CD4-positive, alpha-beta T cell treated with Interleukin-12 subunit alpha and Interleukin-12 subunit beta, for 1 hour (primary cell): ENCODE measurements around the gene GALNT2.

Experiments
- DNase-seq: peaks from one replicate; pipeline ENCODE4 v3.0.0-alpha.2; 2020

The GALNT2 gene

GRCh38 chr1:230195199-230195598 lies 128.2 kb downstream of the GALNT2 start:
- DNase-seq = no peak

- no peak for DNase-seq
Observed at GRCh38 chr1:230196077-230196476, 129.0 kb downstream of the GALNT2 start.

GRCh38 chr1:230197644-230198567 lies 130.9 kb downstream of the GALNT2 start:
- no peak for DNase-seq

DNA sequence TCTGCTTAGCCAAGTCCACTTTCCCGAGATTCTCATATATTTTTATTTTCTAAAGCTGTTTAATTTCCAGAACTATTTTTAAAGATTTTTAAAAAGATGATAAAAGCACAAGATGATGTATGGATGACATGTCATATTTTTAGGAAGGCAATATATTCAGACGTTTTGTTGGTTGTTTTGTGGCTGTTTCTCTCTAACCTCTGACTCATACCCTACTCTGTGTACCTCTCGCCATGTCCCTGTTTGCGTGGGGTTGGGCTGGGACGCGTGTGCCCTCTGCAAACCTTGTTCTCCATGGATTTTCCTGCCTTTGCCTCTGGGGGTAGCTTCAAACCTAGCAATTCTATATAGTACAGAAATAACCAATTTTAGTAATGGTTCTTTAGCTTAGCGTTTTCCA lies 132.0 kb downstream of the GALNT2 start:
- DNase-seq = no peak

- DNase-seq = no peak
Observed at GRCh38 chr1:230199554-230199953, 132.5 kb downstream of the GALNT2 start.

DNA sequence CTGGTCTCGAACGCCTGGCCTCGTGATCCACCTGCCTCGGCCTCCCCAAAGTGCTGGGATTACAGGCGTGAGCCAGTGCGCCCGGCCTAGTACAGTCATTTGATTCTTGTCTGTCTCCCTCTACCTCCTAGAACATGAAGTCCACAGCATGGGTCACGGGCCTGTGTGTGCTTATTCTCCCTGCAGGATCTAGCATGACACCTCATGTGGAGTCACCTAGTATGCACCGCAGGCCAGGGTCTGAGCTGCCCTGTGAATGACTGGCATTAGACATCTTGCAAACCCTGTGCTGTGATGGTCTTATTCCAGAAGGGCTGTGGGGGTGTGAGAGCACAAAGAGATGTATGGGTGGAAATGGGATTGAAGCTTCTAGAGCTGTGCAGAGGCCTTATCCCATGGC lies 133.2 kb downstream of the GALNT2 start:
- DNase-seq = no peak

- no peak for DNase-seq
Observed at GRCh38 chr1:230201445-230201844, 134.4 kb downstream of the GALNT2 start.

DNA sequence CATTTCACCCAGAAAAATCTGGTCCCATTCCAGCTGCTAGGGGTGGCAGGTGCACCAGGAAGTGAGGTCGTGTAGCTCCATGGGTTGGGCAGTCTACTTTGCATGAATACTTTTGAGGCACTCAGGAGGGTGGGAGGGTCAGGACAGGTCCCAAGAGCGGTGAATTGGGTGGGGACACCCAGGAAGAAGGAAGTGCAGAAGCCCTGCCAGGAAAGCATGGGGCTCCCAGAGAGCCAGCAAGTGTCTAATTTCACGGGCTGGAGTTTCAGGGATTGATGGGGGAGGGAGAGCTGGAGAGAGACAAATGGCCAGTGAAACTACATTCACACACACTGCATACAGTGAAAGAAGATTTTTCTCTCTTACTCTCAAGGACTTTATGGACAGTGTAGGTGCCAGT lies 137.8 kb downstream of the GALNT2 start:
- no peak for DNase-seq

- no peak for DNase-seq
Observed at GRCh38 chr1:230205719-230206198, 138.7 kb downstream of the GALNT2 start.

GRCh38 chr1:230206207-230206606 lies 139.2 kb downstream of the GALNT2 start:
- no peak for DNase-seq

GRCh38 chr1:230206976-230207375 lies 139.9 kb downstream of the GALNT2 start:
- DNase-seq = no peak

- DNase-seq = no peak
Observed at GRCh38 chr1:230207598-230207997, 140.6 kb downstream of the GALNT2 start.

GRCh38 chr1:230208619-230209261 lies 141.7 kb downstream of the GALNT2 start:
- peak; percentile 13 for DNase-seq

GRCh38 chr1:230210326-230210980 lies 143.4 kb downstream of the GALNT2 start:
- no peak for DNase-seq

- no peak for DNase-seq
Observed at GRCh38 chr1:230210981-230211336, 143.9 kb downstream of the GALNT2 start.

DNA sequence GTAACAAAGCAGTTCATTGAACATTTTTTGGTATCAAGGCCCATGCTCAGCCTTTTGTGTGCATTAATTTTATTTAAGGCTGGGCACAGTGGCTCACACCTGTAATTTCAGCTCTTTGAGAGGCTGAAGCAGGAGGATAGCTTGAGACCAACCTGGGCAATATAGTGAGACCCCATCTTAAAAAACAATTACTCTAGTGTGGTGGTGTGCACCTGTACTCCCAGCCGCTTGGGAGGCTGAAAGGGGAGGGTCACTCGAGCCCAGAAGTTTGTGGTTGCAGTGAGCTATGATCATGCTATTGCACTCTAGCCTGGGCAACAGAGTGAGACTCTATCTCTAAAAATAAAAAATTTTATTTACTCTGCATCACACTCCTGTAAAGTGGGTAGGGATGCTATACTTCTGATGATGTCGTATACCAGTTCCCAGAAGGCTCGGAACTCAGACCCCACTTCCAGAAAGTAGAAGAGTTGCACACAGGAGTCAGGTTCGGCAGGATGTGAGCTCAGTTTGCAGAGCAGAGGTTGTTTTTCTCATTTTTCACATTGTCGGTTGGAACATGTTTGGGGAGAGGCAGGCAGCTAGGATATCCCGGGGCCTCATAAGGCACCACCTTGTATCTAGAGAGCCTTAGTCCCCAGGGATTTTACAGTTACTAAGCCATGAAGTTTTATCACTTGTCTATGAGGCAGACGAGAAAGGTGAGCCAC lies 144.6 kb downstream of the GALNT2 start:
- no peak for DNase-seq

GRCh38 chr1:230212405-230212936 lies 145.4 kb downstream of the GALNT2 start:
- DNase-seq = no peak

DNA sequence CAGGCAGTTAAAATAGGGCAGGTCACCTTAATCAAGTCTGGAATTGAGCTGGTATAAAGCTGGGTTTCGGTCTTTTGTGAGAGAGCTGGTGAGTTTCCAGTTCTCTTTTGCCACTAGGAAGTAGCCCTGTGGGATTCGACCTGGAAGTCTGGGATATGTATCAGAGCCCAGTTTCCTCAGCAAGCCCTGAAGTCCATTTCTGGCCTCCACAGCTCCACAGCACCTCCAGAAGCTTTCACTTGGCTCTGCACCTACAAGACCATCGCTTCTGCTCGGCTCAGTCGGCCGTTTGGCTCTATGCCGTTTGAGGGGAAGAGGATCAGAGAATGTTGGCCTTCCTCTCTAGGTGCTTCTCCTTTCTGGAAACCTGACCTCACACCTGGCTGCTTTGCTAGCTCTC lies 148.0 kb downstream of the GALNT2 start:
- DNase-seq = no peak

GRCh38 chr1:230215529-230215928 lies 148.5 kb downstream of the GALNT2 start:
- DNase-seq = no peak

DNA sequence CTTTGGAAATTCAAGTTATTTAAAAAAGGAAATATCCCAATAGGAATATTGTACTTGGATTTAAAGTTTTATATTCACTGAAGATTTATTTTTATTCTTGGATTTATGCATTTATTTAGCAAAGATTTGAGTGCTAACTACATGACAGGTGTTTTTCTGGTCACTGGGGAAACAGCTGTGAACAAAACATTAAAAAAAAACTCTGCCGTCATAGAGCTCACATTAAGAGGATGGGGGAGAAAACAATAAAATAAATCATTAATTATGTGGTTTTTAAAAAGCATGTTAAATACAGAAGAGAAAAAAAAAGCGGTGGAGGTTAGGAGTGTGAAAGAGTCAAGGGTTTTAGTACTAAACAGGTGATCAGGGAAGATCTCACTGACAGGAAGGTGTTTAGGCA lies 149.9 kb downstream of the GALNT2 start:
- DNase-seq = no peak

DNA sequence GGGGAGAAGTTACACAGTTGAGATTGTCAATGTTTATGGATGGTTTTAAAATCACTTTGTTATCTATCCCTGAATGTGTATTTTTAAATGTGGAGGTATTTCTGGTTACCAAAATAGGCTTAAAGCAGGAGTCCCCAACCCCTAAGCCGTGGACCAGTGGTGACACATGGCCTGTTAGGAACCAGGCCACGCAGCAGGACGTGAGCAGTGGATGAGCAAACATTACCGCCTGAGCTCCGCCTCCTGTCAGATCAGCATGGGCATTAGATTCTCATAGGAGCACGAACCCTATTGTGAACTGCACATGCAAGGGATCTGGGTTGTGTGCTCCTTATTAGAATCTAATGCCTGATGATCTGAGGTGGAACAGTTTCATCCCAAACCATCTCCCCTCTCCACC lies 151.6 kb downstream of the GALNT2 start:
- DNase-seq = no peak

- no peak for DNase-seq
Observed at GRCh38 chr1:230219174-230220067, 152.4 kb downstream of the GALNT2 start.
